T-helper 1 cell treated with Interleukin-12 subunit alpha and Interleukin-12 subunit beta and Interleukin-4 antibody, amounts not matched to agents 30 μg/mL and 1 μg/mL, for 36 hours (primary cell): ENCODE measurements around the gene TGFBI.

Experiments
- H3K27ac Mint-ChIP-seq: one replicate; pipeline ENCODE4 v1.8.0; 2021; ENCODE audit warnings: mild to moderate bottlenecking, mixed read lengths
- H3K27me3 Mint-ChIP-seq: one replicate; pipeline ENCODE4 v1.8.0; 2021; ENCODE audit warnings: low read depth, mixed read lengths
- H3K36me3 Mint-ChIP-seq: one replicate; pipeline ENCODE4 v1.8.0; 2021; ENCODE audit warnings: low read depth, mixed read lengths
- H3K4me1 Mint-ChIP-seq: one replicate; pipeline ENCODE4 v1.8.0; 2021; ENCODE audit warnings: low read depth, mixed read lengths
- H3K4me3 Mint-ChIP-seq: one replicate; pipeline ENCODE4 v1.8.0; 2021; ENCODE audit warnings: mild to moderate bottlenecking, moderate library complexity, mixed read lengths
- H3K9me3 Mint-ChIP-seq: one replicate; pipeline ENCODE4 v1.8.0; 2021; ENCODE audit warnings: mixed read lengths

Gene TGFBI

DNA sequence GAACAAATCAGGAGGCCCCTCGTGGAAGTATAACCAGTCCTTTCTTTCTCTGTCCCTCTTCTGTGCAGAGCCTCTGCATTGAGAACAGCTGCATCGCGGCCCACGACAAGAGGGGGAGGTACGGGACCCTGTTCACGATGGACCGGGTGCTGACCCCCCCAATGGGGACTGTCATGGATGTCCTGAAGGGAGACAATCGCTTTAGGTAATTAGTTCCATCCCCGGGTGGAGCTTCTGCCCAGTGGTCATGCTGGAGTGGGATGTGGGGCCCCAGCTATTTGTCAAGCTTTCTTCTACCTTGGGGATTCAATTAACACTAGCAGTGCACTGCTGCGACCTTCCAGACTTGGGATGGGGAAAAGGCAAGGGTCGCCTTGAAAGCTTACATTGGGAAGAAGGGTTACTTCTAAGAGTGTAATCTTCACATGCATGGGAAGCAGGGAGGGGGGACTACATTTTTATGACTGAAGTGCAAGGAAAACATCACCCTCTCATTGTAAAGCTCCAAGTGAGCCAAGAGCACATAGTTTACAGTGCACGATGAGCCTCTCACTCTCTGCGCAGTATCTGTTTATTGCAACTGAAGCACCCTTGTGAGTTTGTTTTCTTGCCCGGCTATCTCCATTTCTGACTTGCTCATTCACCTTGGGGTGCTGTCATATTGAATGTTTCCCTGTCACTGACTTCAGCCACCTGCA, 27.0 kb downstream of the TGFBI start:
- H3K4me3 Mint-ChIP-seq: no peak overlapping the region
- H3K9me3 Mint-ChIP-seq: no peaks in the 10 kb centered on the region
- H3K27me3 Mint-ChIP-seq: no peaks in the 10 kb centered on the region
- no peaks in the 10 kb centered on the region for H3K36me3 Mint-ChIP-seq
- no peak overlapping the region for H3K27ac Mint-ChIP-seq
- H3K4me1 Mint-ChIP-seq: no peaks in the 10 kb centered on the region

GRCh38 chr5:136056336-136056735, 27.5 kb downstream of the TGFBI start:
- H3K9me3 Mint-ChIP-seq: no peaks in the 10 kb centered on the region

DNA sequence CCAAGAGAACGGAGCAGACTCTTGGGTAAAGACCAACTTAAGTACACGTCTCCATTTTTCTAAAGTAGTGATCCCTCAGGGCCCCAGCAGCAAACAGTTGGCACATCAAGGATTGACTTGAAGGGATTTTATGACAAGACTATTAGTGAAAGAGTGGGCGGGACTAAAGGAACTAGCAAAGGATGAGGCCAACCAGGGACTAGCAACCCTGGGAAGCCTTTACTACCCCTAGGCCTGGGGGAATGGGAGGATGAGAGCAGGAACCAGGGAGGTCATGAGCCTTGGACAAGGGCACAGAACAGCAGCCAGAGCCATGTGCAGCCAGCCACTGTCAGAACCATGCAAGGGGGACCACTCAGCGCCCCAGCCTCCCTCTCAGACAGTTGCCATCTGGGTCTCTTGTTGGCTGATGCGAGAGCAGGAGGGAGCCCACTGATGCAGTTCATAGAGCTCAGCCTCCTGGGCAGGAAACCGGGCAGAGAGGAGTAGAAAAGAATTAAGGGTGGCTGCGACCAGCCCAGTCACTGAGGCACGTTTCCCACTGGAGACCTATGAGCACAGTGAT, 28.1 kb downstream of the TGFBI start:
- no peak overlapping the region for H3K27ac Mint-ChIP-seq
- H3K27me3 Mint-ChIP-seq: no peaks in the 10 kb centered on the region
- no peaks in the 10 kb centered on the region for H3K9me3 Mint-ChIP-seq
- H3K4me1 Mint-ChIP-seq: no peaks in the 10 kb centered on the region
- no peak overlapping the region for H3K4me3 Mint-ChIP-seq
- no peaks in the 10 kb centered on the region for H3K36me3 Mint-ChIP-seq

More at GRCh38 chr5:136056336-136056735, 27.5 kb downstream of the TGFBI start:
- H3K4me1 Mint-ChIP-seq: no peaks in the 10 kb centered on the region
- H3K36me3 Mint-ChIP-seq: no peaks in the 10 kb centered on the region
- H3K27ac Mint-ChIP-seq: no peak overlapping the region
- H3K4me3 Mint-ChIP-seq: no peak overlapping the region
- no peaks in the 10 kb centered on the region for H3K27me3 Mint-ChIP-seq

DNA sequence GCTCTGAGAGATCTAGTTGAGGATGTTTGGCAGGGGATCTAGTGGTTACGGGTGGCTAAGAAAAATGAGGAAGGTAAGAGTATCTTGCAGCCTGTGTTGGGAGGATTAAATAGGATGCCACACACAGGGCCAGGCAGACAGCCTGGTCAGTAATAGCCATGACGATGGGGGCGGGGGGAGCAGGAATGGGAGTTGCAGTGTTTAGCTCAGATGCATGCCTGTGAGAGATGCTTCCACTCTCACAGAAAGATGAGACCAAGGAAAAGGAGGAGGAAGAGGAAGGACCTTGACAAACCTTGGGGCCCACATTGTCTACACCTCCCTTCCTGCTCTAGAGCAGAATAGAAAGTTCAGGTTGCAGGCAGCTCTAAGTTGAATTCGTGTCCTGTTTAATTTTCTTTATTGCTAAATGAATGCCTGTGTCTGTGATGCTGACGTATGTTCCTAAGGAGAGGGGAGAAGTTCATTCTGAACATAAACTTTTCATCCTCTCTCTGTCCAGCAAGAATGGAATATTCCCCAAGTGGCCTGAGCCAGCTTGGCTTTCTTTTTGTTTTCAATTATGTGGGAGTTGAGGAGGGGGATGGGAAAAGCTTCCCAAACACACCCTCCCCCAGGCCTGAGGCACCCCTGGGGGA, 28.7 kb downstream of the TGFBI start:
- H3K4me1 Mint-ChIP-seq: no peaks in the 10 kb centered on the region
- no peaks in the 10 kb centered on the region for H3K9me3 Mint-ChIP-seq
- no peak overlapping the region for H3K4me3 Mint-ChIP-seq
- no peaks in the 10 kb centered on the region for H3K36me3 Mint-ChIP-seq
- H3K27ac Mint-ChIP-seq: no peak overlapping the region
- H3K27me3 Mint-ChIP-seq: no peaks in the 10 kb centered on the region

DNA sequence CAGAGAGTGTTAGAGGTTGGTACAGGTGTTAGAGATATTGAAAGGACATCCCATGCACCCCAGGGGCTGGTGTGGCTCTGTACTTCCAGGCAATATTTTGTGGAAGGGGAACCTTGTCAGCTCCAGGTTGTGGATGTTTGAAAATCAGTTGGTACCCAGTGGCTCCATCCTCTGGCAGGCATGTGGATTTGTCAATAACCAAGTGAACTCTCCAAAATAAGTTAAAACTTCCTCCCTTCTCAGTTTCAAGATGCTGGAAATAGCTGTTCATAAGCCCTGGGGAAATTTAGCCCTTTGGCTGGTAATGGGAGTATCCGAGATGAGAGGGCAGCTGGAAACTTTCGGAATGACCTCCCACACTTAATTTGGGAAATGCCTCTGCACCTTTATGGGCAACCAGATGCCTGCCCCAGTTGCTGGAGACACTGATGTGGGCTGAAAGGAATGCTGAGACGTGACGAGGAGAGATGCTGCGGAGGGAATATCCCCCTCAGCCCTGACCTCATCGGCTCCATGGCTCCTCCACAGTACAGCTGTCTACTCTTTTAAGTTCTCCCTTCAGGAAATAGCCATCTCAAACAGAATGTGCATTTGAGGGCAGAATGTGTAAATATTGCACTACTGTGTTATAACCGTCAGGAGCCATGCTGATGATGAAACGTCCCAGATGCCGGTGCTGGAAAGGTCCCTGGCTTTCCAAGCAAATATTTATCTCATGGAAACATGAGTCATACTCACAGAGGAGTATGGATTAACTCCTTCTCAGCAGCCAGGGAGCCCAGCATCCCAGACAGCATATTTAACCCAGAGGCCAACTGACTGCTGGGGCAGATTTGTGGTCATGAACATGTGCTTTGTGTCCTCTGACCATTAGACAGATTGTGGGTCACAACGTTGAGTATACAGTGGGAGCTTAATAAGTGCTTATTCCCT, 29.5 kb downstream of the TGFBI start:
- no peaks in the 10 kb centered on the region for H3K36me3 Mint-ChIP-seq
- no peaks in the 10 kb centered on the region for H3K4me1 Mint-ChIP-seq
- no peaks in the 10 kb centered on the region for H3K9me3 Mint-ChIP-seq
- H3K4me3 Mint-ChIP-seq: no peak overlapping the region
- H3K27me3 Mint-ChIP-seq: no peaks in the 10 kb centered on the region
- no peak overlapping the region for H3K27ac Mint-ChIP-seq

DNA sequence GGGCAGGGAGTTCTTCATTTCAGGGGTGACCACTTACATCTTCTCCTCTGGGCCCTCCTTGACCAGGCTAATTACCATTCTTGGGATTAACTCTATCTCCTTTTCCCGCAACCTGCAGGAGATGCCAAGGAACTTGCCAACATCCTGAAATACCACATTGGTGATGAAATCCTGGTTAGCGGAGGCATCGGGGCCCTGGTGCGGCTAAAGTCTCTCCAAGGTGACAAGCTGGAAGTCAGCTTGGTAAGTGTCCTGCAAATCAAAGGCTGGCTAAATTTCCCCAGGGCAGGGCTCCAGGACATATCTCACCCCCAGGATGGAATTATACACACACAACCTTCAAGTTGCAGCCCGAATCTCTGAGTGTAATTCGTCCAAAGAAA, 30.2 kb downstream of the TGFBI start:
- H3K27ac Mint-ChIP-seq: no peak overlapping the region

GRCh38 chr5:136060963-136061362, 32.2 kb downstream of the TGFBI start:
- Mint-ChIP-seq H3K9me3 (no peaks in the 10 kb centered on the region), H3K4me1 (no peaks in the 10 kb centered on the region), H3K27me3 (no peaks in the 10 kb centered on the region), H3K36me3 (no peaks in the 10 kb centered on the region), H3K27ac (no peak overlapping the region), H3K4me3 (no peak overlapping the region)

More for the DNA sequence above, 30.2 kb downstream of the TGFBI start:
- Mint-ChIP-seq H3K4me3 (no peak overlapping the region), H3K4me1 (no peaks in the 10 kb centered on the region), H3K27me3 (no peaks in the 10 kb centered on the region), H3K9me3 (no peaks in the 10 kb centered on the region), H3K36me3 (no peaks in the 10 kb centered on the region)

DNA sequence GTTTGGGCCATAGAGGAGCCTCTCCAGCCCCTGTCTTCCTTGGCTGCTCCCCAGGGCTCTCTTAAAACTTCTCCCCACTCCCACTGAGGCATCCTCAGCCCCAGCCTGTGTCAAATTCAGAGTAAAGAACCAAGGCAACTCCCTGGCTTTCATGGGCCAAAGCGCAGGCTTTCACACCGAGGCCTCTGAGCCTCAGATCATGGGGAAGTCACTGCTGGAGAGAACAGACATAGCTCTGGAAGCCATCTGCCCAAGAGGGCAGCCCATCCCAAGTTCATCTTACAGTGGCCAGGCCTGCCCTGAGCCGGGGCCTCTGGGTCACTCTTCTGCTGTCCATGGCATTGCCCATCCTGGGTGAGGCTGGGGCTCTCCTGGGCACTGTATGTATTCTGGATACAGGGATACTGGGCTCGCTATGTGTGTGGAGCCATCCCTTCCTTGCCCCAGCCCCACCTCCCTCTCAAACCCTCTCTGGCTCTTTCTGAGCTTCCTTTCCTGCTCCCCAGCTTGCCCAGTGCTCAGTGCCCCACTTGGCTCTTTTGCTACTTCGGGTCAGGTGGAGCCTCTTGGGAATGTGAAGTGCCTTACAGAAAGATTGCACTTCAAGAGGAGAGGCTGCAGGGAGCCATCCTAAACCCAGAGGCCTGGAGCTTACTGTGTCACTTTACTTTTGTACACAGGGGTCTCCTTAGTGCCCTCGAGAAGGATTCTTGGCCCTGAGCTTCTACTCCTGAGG, 33.0 kb downstream of the TGFBI start:
- H3K27me3 Mint-ChIP-seq: no peaks in the 10 kb centered on the region
- no peaks in the 10 kb centered on the region for H3K36me3 Mint-ChIP-seq
- H3K27ac Mint-ChIP-seq: no peak overlapping the region
- no peaks in the 10 kb centered on the region for H3K9me3 Mint-ChIP-seq
- no peak overlapping the region for H3K4me3 Mint-ChIP-seq
- H3K4me1 Mint-ChIP-seq: no peaks in the 10 kb centered on the region

DNA sequence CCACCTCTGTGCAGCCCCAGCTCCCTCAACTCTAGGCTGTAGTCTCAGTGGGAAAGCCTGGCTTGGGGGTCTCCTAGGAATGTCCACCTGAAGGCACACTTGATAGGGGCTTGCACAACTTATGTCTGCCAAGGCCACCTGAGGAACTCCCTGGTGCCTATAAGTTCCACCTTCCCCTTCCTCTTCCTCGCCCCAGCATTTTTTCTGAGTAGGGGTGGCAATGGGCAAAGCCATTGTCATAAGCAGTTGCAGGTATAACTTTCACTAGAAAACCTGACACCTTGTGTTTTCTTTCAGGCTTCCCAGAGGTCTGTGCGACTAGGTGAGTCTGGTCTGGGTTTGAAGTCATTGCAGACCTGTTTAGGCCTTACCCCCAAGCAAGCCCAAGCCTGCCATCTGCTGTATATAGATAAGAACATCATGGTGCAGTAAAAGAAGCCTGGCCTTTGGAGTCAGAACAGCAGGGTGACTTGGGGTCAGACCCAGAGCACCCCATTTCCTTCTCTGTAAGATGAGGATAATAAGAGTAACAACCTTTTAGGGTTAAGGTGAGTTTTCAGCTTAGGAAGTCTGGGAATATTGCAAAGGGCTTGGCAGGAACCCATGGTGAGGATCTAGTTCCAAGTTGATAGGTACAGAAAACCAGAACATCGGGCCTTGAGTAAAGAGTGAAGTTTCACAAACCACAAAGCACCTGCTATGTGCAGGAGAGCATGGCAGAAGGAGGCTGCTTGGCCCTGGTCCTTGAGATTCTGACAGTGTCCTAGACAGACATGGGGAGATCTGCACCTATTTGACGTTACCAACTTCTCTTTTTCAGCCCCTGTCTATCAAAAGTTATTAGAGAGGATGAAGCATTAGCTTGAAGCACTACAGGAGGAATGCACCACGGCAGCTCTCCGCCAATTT, 33.8 kb downstream of the TGFBI start:
- Mint-ChIP-seq H3K27me3 (peaks cover 2% of the 10 kb centered on the region), H3K4me1 (no peaks in the 10 kb centered on the region), H3K9me3 (no peaks in the 10 kb centered on the region), H3K27ac (no peak overlapping the region), H3K4me3 (no peak overlapping the region), H3K36me3 (no peaks in the 10 kb centered on the region)

- Mint-ChIP-seq H3K9me3 (no peaks in the 10 kb centered on the region), H3K27ac (no peak overlapping the region), H3K4me1 (no peaks in the 10 kb centered on the region), H3K4me3 (no peak overlapping the region), H3K27me3 (peaks cover 3% of the 10 kb centered on the region), H3K36me3 (no peaks in the 10 kb centered on the region)
Observed at GRCh38 chr5:136063778-136064465, 35.1 kb downstream of the TGFBI start.

- Mint-ChIP-seq H3K9me3 (no peaks in the 10 kb centered on the region), H3K4me3 (no peak overlapping the region), H3K36me3 (no peaks in the 10 kb centered on the region), H3K27me3 (peaks cover 4% of the 10 kb centered on the region), H3K4me1 (no peaks in the 10 kb centered on the region), H3K27ac (no peak overlapping the region)
Observed at GRCh38 chr5:136064510-136064909, 35.7 kb downstream of the TGFBI start.

GRCh38 chr5:136065588-136065987, 36.8 kb downstream of the TGFBI start:
- Mint-ChIP-seq H3K27ac (no peak overlapping the region), H3K9me3 (no peaks in the 10 kb centered on the region), H3K4me3 (no peak overlapping the region), H3K4me1 (no peaks in the 10 kb centered on the region), H3K27me3 (peaks cover 8% of the 10 kb centered on the region), H3K36me3 (no peaks in the 10 kb centered on the region)
